Measurements from ENCODE around the gene PTTG1IP.
"Not testable (repeated sequence)": the region's sequence is repeated elsewhere in the genome, so short reads cannot be mapped to it uniquely, and the experiment has no call there.

Gene PTTG1IP, protein sequence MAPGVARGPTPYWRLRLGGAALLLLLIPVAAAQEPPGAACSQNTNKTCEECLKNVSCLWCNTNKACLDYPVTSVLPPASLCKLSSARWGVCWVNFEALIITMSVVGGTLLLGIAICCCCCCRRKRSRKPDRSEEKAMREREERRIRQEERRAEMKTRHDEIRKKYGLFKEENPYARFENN

DNA sequence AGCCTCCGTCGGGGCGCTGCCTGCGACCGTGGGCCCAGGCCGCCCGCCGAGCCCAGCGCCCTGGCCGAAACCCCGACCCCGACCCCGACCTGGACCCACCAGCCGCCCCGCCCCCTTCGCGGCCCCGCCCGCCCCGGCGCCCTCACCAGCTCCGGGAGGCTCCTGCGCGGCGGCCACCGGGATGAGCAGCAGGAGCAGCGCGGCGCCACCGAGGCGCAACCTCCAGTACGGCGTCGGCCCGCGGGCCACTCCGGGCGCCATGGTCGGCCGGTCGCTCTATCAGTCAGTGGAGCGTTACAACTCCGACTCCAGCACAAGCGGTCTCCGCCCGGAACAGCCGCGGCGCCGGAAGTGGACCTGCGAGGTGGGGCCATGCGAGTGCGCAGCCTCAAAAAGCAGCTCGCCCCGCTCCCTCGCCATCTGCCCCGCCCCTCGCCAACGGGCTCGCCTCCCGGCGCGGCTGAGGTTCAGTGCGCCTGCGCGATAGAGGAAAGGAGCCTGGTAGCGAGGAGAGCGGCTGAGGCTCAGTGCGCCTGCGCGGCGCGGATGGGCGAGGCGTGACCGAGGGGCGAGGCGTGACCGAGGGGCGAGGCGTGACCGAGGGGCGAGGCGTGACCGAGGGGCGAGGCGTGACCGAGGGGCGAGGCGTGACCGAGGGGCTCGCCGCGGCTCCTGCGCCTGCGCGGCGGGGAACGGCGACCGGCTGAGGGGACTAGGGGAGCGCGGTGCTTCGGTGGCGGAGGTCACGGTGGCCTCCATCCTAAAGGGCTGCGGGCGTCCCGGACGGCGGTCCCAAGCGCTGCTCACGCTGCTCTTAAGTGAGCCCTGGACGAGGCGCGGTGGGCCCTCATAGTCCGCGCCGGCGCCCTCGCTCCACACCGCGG lies at the start of gene PTTG1IP:
TSS of gene PTTG1IP (minus strand) at position 335 of the 884 bp plus-strand sequence. CDS start at position 261, 74 bp downstream.
- peak; percentile 96 to 99 for DNase-seq

DNA sequence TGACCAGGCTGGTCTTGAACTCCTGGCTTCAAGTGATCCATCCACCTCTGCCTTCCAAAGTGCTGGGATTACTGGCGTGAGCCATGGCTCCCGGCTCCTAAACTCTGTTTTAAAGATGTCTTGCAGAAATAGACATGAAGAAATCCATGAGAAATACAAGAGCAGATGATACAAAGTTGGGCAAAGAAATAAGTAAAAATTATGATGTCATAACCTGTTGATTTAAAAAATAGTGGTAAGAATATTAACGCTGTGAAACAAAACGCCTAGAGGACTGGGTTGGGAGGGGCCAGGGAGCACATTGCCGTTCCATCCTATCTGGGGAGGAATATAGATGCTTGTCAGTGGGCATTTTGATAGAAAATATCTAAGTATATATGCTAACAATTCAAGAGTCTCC lies 48.4 kb upstream of the PTTG1IP start:
- no peak for DNase-seq

DNA sequence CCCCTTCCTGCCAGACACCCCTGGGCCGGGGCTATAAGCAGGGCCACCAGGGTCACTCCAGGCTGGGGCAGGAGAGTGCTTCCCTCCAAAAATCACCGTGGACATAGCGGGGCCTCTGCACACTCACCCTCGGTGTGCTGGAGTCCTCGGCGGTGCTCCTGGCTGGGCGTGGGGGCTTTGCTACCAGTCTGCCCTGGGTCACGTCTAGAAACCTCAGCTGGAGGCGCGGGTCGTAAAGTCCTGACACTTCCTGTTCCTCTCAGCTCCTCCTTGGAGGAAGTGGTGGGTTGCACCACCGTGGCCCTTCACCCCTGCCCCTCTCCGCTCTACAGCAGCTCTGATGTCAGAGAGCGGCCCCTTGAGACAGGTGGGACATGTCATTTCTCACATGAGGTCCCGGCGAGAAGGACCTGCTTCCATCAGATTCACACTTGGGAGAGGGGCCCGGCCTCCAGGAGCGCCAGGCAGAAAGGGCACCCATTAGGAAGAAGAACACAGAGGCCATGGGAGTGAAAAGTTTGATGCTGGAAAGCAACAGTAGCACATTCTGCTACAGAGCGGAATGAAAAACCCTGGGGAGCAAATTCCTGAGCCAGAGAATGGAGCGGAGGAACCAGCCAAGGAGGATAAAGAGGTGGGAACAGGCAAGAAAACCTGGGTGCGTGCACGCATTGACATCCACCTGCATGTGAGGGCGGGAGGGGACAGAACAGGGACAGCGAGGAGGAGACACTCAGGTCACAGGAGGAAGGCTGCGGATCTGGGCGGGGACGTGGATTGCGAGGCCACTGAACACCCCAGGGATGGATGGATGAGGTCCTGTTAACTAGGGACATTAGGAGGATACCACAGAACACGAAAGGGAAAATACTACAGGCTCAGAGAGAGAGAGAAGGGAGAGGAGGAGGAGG lies 47.5 kb upstream of the PTTG1IP start, which contains the start of gene ITGB2:
TSS of gene ITGB2 (minus strand) at position 206 of the 911 bp plus-strand sequence. CDS start 10,117 bp downstream, outside the sequence.
- peak; percentile 67 to 76 for DNase-seq

DNA sequence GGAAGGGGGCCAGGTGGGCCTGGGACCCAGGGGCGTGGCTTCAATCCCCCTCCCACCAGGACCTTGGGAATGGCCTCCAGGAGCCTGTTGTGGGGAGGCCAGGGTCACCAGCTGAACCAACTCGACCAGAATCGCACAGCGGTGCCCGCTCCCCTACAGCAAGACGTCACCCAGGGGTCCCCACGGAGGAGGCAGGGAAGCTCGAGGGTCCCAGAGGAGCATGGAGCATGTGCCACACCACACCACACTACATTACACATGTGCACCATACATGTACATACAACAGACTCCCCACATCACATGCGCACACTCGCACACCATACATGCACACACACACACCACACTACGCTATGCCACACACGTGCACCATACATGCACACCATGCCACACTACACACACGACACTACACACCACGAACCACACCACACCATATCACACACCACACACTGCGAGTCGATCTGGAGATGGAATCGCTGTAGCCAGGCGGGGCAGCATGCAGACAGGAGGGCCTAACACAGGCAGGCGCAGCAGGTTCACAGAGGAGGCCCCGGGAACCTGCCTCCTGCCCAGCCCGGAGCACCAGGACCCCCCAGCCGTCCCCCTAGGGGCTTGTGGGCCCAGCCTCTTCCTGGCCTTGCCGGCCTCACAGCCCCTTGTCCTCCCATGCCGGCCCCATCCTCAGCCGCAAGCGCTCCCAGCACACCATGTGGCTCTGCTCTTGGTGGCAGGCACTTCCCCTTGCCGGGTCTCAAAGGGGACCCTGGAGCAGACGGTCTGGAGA lies 46.6 kb upstream of the PTTG1IP start:
- DNase-seq, result no peak

DNA sequence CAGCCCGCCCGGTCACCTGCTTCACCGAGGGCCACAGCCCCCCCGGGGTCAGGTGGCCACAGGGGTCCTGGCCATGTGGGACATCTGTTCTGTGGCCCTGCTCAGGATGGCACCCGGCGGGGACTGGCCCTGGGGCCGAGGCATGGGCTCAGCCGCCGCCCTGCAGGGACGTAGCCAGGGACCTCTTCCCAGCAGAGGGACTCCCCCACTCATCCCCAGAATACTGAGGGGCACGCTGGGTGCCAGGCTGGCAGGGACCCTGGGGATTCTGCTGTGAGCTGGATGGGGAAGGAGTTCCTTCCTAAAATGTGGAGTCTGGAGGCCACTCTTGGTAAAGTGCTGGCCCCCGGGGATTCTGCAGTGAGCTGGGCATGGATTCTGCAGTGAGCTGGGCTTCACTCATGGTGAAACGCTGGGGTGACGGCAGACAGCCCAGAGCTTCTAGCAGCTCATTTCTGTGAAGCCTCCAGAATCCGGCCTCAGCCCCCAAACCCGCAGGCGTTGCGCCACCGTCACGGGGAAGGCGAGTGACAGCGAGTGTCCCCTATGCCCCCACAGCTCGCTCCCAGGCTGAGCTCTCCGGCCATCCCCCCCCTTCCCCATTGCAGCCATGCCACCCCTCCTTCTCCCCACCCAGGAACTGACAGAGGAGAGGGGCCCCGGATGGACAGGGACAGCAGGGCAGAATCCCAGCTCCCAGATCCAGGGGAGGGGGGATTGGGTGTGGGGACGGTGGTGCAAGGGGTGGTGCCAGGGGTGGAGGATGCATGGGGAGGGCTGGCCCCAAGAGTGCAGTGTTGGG lies 45.8 kb upstream of the PTTG1IP start:
- peak; percentile 48 to 61 for DNase-seq

DNA sequence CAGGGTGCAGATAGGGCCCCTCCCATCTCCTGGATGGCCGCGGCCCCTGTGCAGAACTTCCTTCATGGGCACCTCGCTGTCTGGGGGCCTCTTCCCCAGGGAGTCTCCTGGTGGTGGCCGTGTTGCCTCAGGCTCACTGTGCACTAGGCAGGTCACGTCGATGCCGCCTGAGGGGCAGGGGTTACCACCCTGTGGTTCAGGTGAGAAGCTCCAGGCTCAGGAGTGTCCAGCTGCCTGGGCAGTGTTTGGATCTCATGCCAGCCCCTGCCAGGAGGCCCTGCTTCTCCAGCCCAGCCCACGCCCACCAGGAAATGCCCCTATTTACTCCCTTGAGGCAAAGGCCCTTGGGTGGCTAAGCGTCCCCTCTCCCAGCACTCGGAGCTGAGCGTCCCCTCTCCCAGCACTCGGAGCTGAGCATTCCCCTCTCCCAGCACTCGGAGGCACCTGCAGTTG lies 45.1 kb upstream of the PTTG1IP start:
- no peak for DNase-seq

DNA sequence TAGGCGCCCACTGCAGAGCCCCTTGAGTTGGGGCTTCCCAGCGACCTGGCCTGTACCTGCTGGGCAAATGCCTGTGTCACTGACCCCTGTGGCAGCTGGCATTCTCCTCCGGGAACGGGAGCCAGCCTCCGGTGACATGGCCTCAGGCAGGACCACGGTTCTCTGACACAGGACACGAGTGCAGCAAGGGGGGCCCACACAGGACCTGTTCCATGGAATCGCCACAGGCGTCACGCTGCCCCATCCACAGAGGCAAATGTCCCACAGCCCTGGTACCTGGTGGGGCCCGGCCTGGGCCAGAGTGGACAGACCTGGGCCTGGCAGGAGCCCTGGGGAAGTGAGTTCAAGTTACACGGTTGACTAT lies 44.6 kb upstream of the PTTG1IP start:
- no peak for DNase-seq

DNA sequence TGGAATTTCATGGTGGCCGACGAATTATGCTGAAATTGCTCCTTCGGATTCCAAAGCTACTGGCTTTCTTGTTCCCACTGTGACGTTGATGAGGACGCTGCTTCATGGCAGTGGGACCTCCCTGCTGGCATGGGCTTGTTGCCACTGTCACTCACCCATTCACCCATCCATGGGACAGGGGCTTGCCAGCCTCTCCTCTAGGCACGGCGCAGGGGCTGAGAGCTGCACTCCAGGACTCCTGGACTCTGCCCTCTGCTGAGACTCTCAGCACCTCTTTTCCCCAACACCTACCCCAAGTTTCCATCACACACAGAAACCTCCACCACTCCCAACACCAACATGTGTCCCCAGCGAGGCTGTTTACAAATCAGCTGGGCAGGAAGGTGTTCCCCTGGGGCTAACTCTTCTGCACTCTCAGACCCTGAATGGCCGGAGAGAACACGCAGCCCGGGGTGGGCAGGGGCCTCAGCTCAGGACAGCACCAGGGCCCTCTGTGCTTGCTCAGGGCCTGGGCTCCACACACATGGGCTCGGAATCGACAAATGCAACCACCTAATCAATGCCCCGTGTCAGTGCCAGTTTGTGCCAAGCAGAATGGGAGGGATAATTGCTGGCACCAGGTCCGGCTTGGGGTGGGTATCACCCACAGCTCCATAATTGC lies 44.1 kb upstream of the PTTG1IP start:
- DNase-seq, result no peak

DNA sequence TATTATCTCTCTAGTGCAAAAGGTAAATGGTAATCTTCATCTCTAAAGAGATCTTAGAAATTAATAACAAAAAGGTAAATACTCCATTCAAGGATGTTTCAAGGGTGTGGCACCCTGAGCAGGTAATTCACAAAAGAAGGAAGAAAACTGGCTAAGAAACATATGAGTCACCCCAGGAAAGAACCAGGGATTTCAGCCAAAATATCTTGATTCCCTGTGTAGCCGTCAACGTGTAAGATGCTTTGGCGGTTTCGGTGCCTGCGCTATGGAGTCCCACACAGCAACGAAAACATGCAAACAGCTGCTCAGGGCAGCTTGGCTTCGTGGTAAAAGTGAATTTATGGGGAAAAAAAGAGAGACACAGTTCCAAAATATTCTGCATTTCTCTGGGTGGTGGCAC lies 43.5 kb upstream of the PTTG1IP start:
- no peak for DNase-seq

DNA sequence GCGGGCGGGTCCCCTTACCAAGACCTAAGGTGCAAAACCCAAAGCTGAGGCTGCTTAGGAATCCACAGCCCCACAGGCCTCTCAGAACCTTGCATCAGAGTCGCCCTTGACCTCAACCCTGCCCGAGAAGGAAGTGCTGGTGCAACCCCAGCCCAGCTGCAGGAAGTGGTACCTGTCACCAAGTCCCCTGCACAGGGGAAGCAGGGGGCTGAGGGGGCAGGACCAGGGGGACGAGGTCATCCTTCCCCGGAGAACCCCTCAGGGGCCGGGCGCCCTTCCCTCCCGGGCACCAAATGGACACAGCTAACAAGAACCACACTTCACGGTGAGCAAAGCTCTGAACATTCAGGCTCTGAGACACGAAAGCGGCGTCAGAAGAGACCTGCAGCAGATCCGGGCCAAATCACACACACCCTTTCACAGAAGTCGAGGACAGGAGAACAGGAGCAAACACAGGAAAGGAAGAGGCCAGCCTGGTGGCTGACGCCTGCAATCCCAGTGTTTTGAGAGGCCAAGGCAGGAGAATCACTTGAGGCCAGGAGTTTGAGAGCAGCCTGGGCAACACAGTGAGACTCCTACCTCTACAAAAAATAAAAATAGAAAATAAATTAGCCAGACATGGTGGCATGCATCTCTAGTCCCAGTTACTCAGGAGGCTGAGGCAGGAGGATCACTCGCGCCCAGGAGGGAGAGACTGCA lies 40.8 kb upstream of the PTTG1IP start:
- peak; percentile 66 to 71 for DNase-seq

DNA sequence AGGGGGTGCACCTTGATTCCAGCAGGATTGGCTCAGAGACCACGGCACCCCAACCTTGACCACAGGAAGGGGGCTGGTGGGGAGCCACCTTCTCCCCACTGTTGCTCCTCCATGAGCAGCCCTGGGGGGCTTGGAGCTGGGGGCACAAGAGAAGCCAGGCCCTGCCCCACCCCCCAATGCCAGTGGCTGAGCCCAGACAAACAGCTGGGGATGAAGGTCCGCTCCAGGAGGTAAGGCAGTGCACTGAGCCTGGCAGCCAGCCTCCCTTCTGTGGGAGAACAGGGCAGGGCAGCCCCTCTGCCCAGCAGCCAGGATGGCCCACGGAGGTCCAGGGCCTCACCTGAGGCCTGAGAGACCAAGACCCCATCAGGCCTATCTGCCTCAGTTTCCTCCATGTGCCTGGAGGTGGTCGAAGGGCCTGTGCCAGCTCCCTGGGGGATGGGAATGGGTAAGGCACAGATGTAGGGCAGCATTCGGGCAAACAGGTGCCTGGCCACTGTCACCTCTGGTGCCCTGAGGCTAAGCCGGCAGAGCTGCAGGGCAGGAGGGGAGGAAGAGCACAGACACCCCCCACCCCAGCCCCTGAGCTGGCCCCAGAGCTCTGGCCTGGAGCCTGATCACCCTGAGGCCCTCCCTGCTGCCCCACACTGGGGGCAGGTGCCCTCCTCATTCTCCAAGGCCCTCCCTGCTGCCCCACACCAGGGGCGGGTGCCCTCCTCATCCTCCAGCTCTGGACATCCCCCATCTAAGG lies 40.1 kb upstream of the PTTG1IP start:
- DNase-seq, result no peak

DNA sequence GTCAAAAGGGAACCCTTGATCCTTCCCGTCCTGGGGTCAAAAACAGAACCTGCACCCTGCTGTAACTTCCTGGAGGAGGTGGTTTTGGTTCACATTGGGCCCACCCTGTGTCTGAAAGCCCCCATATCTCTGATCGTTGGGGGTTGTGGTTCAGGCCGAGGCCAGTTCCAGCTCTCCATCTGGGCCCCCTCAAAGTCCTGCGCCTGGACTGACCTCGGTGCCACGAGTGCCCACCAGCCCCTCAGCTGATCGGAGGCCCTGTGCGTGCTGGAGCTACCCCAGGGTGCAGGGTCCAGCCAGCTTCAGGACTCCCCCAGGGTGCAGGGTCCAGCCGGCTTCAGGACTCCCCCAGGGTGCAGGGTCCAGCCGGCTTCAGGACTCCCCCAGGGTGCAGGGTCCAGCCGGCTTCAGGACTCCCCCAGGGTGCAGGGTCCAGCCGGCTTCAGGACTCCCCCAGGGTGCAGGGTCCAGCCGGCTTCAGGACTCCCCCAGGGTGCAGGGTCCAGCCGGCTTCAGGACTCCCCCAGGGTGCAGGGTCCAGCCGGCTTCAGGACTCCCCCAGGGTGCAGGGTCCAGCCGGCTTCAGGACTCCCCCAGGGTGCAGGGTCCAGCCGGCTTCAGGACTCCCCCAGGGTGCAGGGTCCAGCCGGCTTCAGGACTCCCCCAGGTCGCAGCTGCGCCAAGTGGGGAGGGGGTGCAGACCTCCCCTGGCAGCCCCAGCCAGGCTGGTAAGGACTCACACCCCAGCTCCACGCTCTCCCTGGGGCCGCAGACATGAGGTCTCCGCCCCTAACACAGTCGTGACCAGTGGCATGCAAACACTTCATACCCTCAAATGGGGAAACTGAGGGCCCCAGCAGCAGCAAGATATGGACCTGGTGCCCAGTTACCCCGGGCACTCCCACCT lies 39.3 kb upstream of the PTTG1IP start:
- DNase-seq, result not testable (repeated sequence)

DNA sequence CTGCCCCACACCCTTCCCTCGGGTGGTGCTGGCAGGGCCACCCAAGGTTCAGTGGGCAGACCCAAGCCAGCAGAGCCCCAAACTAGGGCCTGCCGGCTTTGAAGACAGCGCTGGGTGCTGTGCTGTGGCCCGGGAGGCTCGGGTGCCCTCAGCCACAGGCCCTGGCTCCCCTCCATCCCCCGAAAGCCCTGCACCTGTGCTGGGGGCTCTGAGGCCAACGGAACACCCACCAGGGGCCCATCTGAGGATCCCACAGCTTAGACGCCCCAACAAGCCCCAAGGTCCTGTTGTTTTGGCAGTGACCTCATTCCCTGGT lies 38.6 kb upstream of the PTTG1IP start:
- no peak for DNase-seq

DNA sequence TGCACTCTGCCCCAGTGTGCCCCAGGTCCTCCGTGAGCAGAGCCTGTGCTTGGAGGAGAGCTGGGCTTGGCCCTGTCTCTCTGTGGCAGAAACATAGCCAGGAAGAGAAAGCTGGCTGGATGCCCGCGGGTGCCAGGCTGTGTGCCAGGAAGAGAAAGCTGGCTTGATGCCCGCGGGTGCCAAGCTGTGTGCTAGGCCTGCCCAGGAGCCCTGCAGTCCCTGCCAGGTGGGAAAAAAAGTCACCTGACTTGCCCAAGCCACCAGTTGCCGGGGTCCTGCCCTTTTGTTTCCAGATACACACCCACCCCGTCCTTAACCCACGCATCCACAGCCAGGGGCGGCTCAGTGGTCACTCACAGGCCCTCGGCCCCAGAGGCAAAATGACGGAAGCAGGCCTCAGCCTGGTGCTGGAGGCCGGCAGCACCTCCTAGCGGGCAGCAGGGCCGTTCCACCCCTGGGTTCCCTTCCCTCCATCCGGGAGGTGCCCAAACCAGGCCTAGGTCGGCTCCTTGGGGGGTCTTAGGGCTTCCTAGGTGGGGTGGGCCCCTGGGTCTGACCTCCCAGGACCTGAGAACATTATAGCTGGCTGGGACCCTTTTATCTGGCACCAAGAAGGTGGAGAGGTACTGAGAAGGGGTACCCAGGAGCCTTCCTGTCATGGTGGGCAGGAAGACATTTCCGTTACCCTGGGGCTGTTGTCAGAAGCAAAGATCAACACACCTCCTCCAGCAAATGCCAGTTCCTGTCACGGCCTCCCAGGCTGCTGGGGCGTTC lies 38.1 kb upstream of the PTTG1IP start:
- DNase-seq, result peak; percentile 61 to 68

DNA sequence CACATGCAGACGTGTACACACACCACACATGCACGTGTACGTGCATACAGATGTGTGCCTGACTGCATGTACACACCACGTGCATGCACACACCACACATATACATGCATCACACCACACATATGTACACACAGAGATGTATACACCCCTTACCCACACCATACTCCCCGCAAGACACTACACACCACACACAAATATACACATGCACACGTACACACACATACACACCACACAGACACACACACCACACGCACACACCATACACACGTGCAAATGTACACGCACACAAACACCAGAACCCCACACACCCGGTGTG lies 37.5 kb upstream of the PTTG1IP start:
- no peak for DNase-seq

DNA sequence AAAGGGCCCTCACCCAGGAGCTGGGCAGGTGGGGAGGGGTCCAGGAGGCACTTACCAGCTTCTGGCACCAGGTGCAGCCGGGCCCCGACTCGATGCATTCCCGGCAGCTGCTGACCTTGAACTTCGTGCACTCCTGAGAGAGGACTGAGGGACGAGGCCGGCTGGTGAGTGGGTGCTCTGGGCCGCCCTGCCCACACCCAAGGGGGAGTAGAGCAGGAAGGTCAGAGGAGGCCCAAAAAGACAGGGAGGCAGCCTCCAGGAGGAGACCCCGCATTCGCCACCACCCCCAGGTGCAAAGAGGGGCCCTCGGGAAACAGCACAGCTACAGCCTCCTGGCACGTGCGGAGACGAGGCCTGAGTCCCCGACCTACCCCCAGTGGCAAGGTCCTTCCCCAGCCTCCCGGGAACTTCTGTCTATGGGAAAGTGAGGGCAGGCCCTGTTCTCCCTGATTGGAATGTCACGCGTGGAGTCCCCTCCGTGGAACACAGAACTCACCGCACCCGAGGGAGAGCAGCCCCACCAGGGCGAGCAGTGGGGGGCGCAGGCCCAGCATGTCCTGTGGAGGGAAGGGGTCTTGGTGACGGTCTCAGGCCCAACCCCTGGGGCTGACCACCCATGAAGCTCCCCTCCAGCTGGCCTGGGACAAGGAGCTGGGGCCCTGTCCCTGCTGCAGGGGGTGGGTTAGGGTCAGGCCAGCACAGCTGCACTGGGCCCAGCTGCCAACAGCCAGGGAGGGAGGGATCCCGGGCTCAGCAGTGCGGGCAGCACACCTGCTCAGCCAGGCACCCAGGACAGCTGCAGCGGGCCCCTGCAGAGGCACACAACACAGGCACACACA lies 37.0 kb upstream of the PTTG1IP start:
- DNase-seq, result no peak

DNA sequence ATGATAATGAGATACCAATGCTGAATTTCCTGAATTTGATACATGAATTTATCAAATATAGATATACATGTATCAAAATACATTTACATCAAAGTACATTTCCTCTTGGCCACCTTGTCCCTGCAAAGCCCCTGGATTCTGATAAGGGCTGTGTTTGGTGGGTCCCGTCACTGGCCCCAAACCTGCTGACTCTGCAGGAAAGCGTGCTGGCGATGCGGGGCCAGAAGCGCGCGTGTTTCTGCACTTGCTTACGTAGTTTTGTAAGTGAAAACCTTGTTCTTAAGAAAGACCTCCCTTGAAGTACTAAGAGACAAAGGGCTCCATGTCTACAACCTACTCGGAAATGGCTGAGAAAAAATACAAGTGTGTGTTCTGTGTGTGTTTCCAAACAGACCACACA lies 36.2 kb upstream of the PTTG1IP start:
- DNase-seq, result no peak

Data from inflammatory macrophage treated with lipopolysaccharide for 1 hour (primary cell).